Natural killer cell treated with Interleukin-12 subunit alpha and Interleukin-12 subunit beta and Interleukin-15 and Interleukin-18, amount 100 ng/mL, for 72 hours (primary cell): Measurements from ENCODE around the gene FRY. TPM values are rescaled to one million over a fixed set of nuclear protein-coding genes. Genes with fewer than 3 reads are reported as not detected.
"Not testable (repeated sequence)": the region's sequence is repeated elsewhere in the genome, so short reads cannot be mapped to it uniquely, and the experiment has no call there.

ENCODE experiments used
- ATAC-seq, 2 donors: fragments of 150-1000 bp; cut with Tn5 transposase in 1 of 2; sonication (Bioruptor Pico), chemical (Tn5 transposase) in 1 of 2; 2 replicates each; pipeline ENCODE4 v1.10.0; 2021
- DNase-seq: peaks from one replicate; pipeline ENCODE4 v3.0.0; 2022; ENCODE audit warnings: low spot score
- H3K27ac Mint-ChIP-seq, 2 donors: 1 replicate in 1 of 2; 2 replicates in 1 of 2; pipeline ENCODE4 v1.8.0; 2022; ENCODE audit warnings: mixed read lengths in 2 of 2, mild to moderate bottlenecking in 1 of 2, moderate library complexity in 1 of 2
- H3K27me3 Mint-ChIP-seq, 2 donors: 1 replicate in 1 of 2; 2 replicates in 1 of 2; pipeline ENCODE4 v1.8.0; 2022; ENCODE audit warnings: mixed read lengths in 2 of 2
- H3K36me3 Mint-ChIP-seq: one replicate; pipeline ENCODE4 v1.8.0; 2022; ENCODE audit warnings: mixed read lengths
- H3K4me1 Mint-ChIP-seq, 2 donors: 1 replicate in 1 of 2; 2 replicates in 1 of 2; pipeline ENCODE4 v1.8.0; 2022; ENCODE audit warnings: low read depth in 2 of 2, mixed read lengths in 2 of 2, mild to moderate bottlenecking in 1 of 2
- H3K4me3 Mint-ChIP-seq: one replicate; pipeline ENCODE4 v1.8.0; 2022; ENCODE audit warnings: mixed read lengths
- H3K9me3 Mint-ChIP-seq: 2 replicates; pipeline ENCODE4 v1.8.0; 2022; ENCODE audit warnings: mixed read lengths
- total RNA-seq, 2 donors: library from RNA; stranded (reverse); gene quantifications; one replicate each; pipeline ENCODE4 v1.2.3, GENCODE V29; 2022

FRY gene
- total RNA-seq, 2 donors from 2014 or later = 1.5 to 6.1 TPM

DNA sequence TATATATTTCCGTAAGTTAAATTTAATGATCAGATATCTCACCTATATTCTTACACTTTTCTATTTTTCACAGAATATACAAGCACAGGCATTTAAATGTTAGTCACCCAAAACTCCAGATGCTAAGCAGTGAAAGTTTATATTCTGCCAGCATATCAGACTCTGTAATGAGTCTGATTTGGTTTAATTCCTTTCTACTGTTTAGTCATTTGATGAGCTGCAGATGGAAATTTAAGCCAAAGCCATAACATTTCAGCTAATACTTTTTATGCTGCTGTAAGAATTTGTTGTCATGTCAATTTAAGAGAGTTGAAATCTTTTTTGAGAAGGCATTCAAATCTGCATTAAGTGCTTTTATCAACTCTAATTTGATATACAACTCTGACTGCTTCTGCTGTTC is 8.0 kb downstream of the FRY start:
- H3K36me3 Mint-ChIP-seq = no peaks in the 10 kb centered on the region
- H3K9me3 Mint-ChIP-seq = peaks cover 4% of the 10 kb centered on the region
- H3K4me3 Mint-ChIP-seq = no peak overlapping the region
- peaks cover 8 to 11% of the 10 kb centered on the region in 2 donors for H3K4me1 Mint-ChIP-seq
- H3K27me3 Mint-ChIP-seq = peaks cover 0 to 3% of the 10 kb centered on the region in 2 donors
- DNase-seq = no peak
- no peak for ATAC-seq
- no peak overlapping the region for H3K27ac Mint-ChIP-seq

DNA sequence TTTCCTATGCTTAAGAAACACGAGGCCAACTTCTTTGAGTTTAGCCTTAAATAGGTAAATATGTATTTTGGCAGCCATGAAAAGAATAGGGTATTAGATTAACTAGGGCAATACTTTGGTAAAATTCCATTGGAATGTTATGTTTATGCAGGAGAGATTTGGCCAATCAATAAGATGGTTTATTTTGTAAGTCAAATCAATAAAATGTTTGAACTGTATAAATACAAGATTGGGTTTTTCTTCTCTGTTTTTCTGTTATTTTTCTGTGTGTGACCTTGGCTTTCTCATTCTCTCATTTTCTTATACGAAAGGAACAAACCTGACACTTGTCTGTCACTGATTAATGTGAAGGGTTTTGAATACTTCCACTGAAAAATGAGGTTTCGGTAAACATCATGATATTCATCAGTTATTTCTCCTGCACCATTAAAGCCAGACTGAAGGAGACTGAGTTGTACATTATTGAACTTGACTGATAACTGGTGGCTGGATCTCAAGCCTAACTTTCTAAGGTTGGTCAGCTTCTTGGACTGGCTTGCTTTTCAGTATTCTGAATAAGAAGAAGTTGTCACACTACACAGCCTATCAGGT is 8.6 kb downstream of the FRY start:
- DNase-seq = no peak
- Mint-ChIP-seq H3K4me3 (no peak overlapping the region), H3K4me1 (peaks cover 8 to 11% of the 10 kb centered on the region in 2 donors), H3K27me3 (no peaks in the 10 kb centered on the region), H3K9me3 (peaks cover 4% of the 10 kb centered on the region), H3K27ac (no peak overlapping the region), H3K36me3 (peaks cover 2% of the 10 kb centered on the region)
- ATAC-seq = no peak

DNA sequence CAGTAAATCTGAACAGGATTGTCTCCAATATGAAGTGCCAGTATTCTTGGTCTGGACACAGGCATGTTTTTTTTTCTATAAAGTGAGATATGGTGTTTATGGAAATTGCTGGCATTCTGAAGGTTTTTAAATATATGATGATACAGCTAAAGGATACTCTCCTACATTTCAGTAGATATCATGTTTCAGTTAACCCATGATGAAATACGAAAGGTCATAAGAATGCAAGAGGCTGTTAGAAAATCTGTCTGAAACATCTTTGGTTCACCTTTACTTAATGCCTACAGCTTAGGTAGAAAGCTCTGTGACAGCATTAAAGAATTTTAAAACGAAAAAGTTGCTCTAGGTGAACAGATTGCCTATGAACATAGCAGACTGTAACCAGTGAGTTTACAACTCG is 9.1 kb downstream of the FRY start:
- no peaks in the 10 kb centered on the region for H3K27me3 Mint-ChIP-seq
- ATAC-seq (no peak), DNase-seq (no peak)
- H3K4me3 Mint-ChIP-seq = no peak overlapping the region
- H3K4me1 Mint-ChIP-seq = peaks cover 8 to 11% of the 10 kb centered on the region in 2 donors
- peaks cover 5% of the 10 kb centered on the region for H3K36me3 Mint-ChIP-seq
- no peak overlapping the region for H3K27ac Mint-ChIP-seq
- H3K9me3 Mint-ChIP-seq = peaks cover 4% of the 10 kb centered on the region

- Mint-ChIP-seq H3K27me3 (no peaks in the 10 kb centered on the region), H3K4me3 (no peak overlapping the region), H3K4me1 (peaks cover 9 to 12% of the 10 kb centered on the region in 2 donors), H3K36me3 (peaks cover 5% of the 10 kb centered on the region), H3K9me3 (peaks cover 4% of the 10 kb centered on the region), H3K27ac (peak overlapping the region in 1 of 2 donors; percentile 83)
- DNase-seq = no peak
- peak; percentile 73 to 92 for ATAC-seq
Measured at GRCh38 chr13:32041429-32041828, 9.9 kb downstream of the FRY start.

DNA sequence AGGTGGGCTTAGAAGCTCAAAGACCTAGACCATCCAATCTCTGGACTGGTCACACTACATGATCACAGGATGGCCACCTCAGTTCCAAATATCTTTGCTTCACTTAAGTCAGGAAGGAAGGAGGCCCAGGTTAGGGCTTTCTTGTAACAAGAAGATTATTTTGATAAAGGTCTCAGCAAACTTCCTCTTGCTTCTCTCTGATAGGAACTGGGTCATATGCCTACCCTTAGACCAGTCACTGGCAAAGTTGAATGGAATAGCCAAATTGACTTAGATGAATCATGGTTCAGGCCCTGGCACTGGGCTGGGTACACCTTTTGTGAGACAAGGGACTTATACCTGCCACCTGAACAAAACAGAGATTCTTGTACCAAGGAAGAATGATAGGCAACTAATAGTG is 11.0 kb downstream of the FRY start:
- peaks cover 5% of the 10 kb centered on the region for H3K36me3 Mint-ChIP-seq
- no peaks in the 10 kb centered on the region for H3K27me3 Mint-ChIP-seq
- H3K27ac Mint-ChIP-seq = no peak overlapping the region
- H3K4me3 Mint-ChIP-seq = no peak overlapping the region
- H3K9me3 Mint-ChIP-seq = peaks cover 4% of the 10 kb centered on the region
- ATAC-seq (no peak), DNase-seq (no peak)
- H3K4me1 Mint-ChIP-seq = peaks cover 0 to 9% of the 10 kb centered on the region in 2 donors

GRCh38 chr13:32044446-32044845 is 12.9 kb downstream of the FRY start:
- Mint-ChIP-seq H3K9me3 (peaks cover 4% of the 10 kb centered on the region), H3K27me3 (no peaks in the 10 kb centered on the region), H3K27ac (peak overlapping the region in 1 of 2 donors; percentile 10), H3K4me3 (no peak overlapping the region), H3K4me1 (peaks cover 6 to 18% of the 10 kb centered on the region in 2 donors), H3K36me3 (peaks cover 5% of the 10 kb centered on the region)
- DNase-seq (no peak), ATAC-seq (no peak)

GRCh38 chr13:32045537-32045936 is 14.0 kb downstream of the FRY start:
- no peak for ATAC-seq
- Mint-ChIP-seq H3K27ac (no peak overlapping the region), H3K4me1 (peaks cover 6 to 18% of the 10 kb centered on the region in 2 donors), H3K36me3 (peaks cover 5% of the 10 kb centered on the region), H3K27me3 (no peaks in the 10 kb centered on the region), H3K4me3 (no peak overlapping the region), H3K9me3 (peaks cover 4% of the 10 kb centered on the region)
- DNase-seq = no peak

DNA sequence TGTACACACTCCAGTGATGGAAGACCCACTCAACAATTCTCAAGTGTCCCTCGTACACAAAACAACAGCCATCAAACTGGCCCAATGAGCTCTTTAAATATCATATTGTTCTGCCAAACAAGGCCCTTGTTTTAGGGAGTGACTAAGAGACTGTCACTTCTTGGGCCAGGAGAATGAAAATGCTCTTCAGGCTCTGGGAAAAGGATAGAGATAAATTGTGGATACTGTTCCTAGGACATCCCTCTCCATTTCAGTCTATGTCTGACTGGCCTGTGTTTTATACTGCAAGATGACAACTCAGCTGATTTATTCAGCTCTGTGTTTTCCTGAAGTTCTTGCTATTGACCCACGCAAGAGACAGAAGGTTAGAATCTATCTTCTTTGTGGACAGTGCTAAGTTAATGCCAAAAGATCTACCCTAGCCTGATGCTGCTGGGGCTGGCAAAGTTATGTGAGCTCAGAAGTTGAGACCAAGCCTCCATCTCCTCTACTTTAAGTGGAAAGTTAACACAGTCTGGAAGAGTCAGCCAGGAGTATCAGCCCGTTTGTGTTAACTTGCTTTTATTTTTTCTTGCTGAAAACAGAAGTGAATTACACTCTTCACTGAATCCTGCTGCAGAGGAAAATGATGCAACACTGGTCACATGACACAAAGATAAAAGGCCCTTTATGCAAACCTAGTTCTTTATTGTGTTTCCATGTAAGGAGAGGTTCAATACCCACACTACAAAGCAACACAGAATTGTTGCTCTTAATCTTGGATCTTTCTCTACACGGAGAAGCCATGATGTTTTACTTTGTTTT is 14.6 kb downstream of the FRY start:
- H3K27ac Mint-ChIP-seq = peak overlapping the region; percentile 18 to 73
- no peaks in the 10 kb centered on the region for H3K27me3 Mint-ChIP-seq
- H3K4me1 Mint-ChIP-seq = peaks cover 6 to 18% of the 10 kb centered on the region in 2 donors
- H3K9me3 Mint-ChIP-seq = peaks cover 4% of the 10 kb centered on the region
- ATAC-seq (no peak), DNase-seq (no peak)
- H3K36me3 Mint-ChIP-seq = peaks cover 5% of the 10 kb centered on the region
- H3K4me3 Mint-ChIP-seq = no peak overlapping the region

GRCh38 chr13:32047088-32047487 is 15.5 kb downstream of the FRY start:
- peaks cover 6 to 13% of the 10 kb centered on the region in 2 donors for H3K4me1 Mint-ChIP-seq
- H3K9me3 Mint-ChIP-seq = peaks cover 4% of the 10 kb centered on the region
- H3K27ac Mint-ChIP-seq = no peak overlapping the region
- peaks cover 5% of the 10 kb centered on the region for H3K36me3 Mint-ChIP-seq
- ATAC-seq (no peak), DNase-seq (no peak)
- H3K4me3 Mint-ChIP-seq = no peak overlapping the region
- H3K27me3 Mint-ChIP-seq = no peaks in the 10 kb centered on the region

- peaks cover 6 to 13% of the 10 kb centered on the region in 2 donors for H3K4me1 Mint-ChIP-seq
- H3K36me3 Mint-ChIP-seq = peaks cover 5% of the 10 kb centered on the region
- ATAC-seq (no peak), DNase-seq (no peak)
- no peaks in the 10 kb centered on the region for H3K27me3 Mint-ChIP-seq
- H3K9me3 Mint-ChIP-seq = peaks cover 2% of the 10 kb centered on the region
- H3K4me3 Mint-ChIP-seq = no peak overlapping the region
- peak overlapping the region in 1 of 2 donors; percentile 49 for H3K27ac Mint-ChIP-seq
Measured at GRCh38 chr13:32047793-32048192, 16.2 kb downstream of the FRY start.

- H3K4me3 Mint-ChIP-seq = no peak overlapping the region
- no peak for ATAC-seq
- H3K9me3 Mint-ChIP-seq = no peaks in the 10 kb centered on the region
- peaks cover 5% of the 10 kb centered on the region for H3K36me3 Mint-ChIP-seq
- no peaks in the 10 kb centered on the region for H3K27me3 Mint-ChIP-seq
- H3K4me1 Mint-ChIP-seq = peaks cover 6 to 13% of the 10 kb centered on the region in 2 donors
- no peak for DNase-seq
- no peak overlapping the region for H3K27ac Mint-ChIP-seq
Measured at GRCh38 chr13:32048816-32049215, 17.2 kb downstream of the FRY start.

DNA sequence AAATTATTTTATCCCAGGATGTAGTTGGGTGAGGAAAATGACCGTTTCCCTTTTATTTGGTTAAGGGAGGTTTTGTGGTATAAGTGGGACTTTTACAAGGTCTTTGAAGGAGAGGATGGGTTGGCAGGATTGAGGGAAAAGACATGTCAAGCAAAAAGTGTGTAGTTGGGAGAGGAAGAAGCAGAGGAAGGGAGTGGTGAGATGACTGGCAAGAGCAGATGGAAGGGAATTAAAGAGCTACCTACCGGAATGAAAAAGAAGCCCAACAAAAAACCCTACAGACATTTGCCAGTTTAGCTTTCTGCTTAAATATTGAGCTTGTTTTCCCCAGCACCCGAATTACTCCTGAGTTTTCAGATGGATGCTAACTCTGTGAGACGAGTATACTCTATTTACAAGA is 19.6 kb downstream of the FRY start:
- Mint-ChIP-seq H3K4me3 (no peak overlapping the region), H3K27me3 (no peaks in the 10 kb centered on the region)

DNA sequence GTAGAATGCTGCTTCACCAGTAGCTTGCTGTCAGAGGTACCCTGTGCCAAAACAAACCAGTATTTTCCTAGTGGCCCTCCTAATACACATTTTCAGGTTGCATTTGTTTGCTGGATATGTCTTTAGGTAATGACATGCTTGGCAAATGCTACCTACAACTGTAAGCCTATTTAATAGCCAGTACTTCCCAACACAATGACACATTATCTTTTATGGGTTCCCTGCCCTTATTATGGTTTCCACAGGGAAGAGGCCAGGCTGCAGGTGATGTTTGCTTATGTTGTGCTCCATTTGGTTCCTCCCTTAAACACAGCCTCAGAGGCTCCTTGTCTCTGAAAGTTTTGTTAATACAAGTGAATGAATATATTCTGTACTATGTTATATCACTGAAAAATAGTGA is 24.7 kb downstream of the FRY start:
- DNase-seq (no peak), ATAC-seq (no peak)
- H3K4me1 Mint-ChIP-seq = no peaks in the 10 kb centered on the region
- no peak overlapping the region for H3K4me3 Mint-ChIP-seq
- no peaks in the 10 kb centered on the region for H3K9me3 Mint-ChIP-seq
- no peaks in the 10 kb centered on the region for H3K36me3 Mint-ChIP-seq
- no peak overlapping the region for H3K27ac Mint-ChIP-seq
- H3K27me3 Mint-ChIP-seq = no peaks in the 10 kb centered on the region

More for the DNA sequence above, 19.6 kb downstream of the FRY start:
- no peak for DNase-seq
- no peaks in the 10 kb centered on the region for H3K9me3 Mint-ChIP-seq
- no peaks in the 10 kb centered on the region for H3K36me3 Mint-ChIP-seq
- no peak for ATAC-seq
- H3K27ac Mint-ChIP-seq = no peak overlapping the region
- peaks cover 6 to 12% of the 10 kb centered on the region in 2 donors for H3K4me1 Mint-ChIP-seq

GRCh38 chr13:32057325-32057724 is 25.8 kb downstream of the FRY start:
- H3K9me3 Mint-ChIP-seq, H3K4me3 Mint-ChIP-seq, ATAC-seq, DNase-seq, H3K36me3 Mint-ChIP-seq, H3K27ac Mint-ChIP-seq, H3K27me3 Mint-ChIP-seq, H3K4me1 Mint-ChIP-seq: not testable (repeated sequence)
